Activated effector memory CD4-positive, alpha-beta T cell treated with Interleukin-2 at 50 U/mL for 16 hours (primary cell): Measurements from ENCODE around the gene CNN3.

Experiments
- DNase-seq: peaks from one replicate; pipeline ENCODE4 v3.0.0-alpha.2; 2020

The CNN3 gene

GRCh38 chr1:94926915-94927404 lies at the start of gene CNN3:
Gene CNN3 (minus strand): TSS chr1:94927110. CDS start chr1:94926894, 216 bp downstream.
- peak; percentile 19 for DNase-seq

- no peak for DNase-seq
Observed at GRCh38 chr1:94974824-94975223, 47.9 kb upstream of the CNN3 start.

GRCh38 chr1:94974241-94974640 lies 47.3 kb upstream of the CNN3 start:
- no peak for DNase-seq

- DNase-seq, result no peak
Observed at GRCh38 chr1:94973309-94973922, 46.5 kb upstream of the CNN3 start.

- no peak for DNase-seq
Observed at GRCh38 chr1:94971491-94971924, 44.6 kb upstream of the CNN3 start.

- no peak for DNase-seq
Observed at GRCh38 chr1:94970783-94971182, 43.9 kb upstream of the CNN3 start.

GRCh38 chr1:94969137-94969536 lies 42.2 kb upstream of the CNN3 start:
- DNase-seq, result no peak

GRCh38 chr1:94966033-94966432 lies 39.1 kb upstream of the CNN3 start:
- no peak for DNase-seq

- DNase-seq, result no peak
Observed at GRCh38 chr1:94963864-94964263, 37.0 kb upstream of the CNN3 start.

GRCh38 chr1:94962409-94963265 lies 35.7 kb upstream of the CNN3 start:
- DNase-seq, result peak; percentile 15

GRCh38 chr1:94961988-94962387 lies 35.1 kb upstream of the CNN3 start:
- no peak for DNase-seq

GRCh38 chr1:94961582-94961981 lies 34.7 kb upstream of the CNN3 start:
- DNase-seq, result no peak

- no peak for DNase-seq
Observed at GRCh38 chr1:94958081-94958480, 31.2 kb upstream of the CNN3 start.

GRCh38 chr1:94955767-94956632 lies 29.1 kb upstream of the CNN3 start:
- DNase-seq, result no peak

GRCh38 chr1:94954263-94955220 lies 27.6 kb upstream of the CNN3 start:
- DNase-seq, result no peak

GRCh38 chr1:94953746-94954145 lies 26.8 kb upstream of the CNN3 start:
- DNase-seq, result no peak

GRCh38 chr1:94953107-94953506 lies 26.2 kb upstream of the CNN3 start:
- DNase-seq, result no peak

- no peak for DNase-seq
Observed at GRCh38 chr1:94952539-94952938, 25.6 kb upstream of the CNN3 start.

- no peak for DNase-seq
Observed at GRCh38 chr1:94951509-94952208, 24.7 kb upstream of the CNN3 start.

- no peak for DNase-seq
Observed at GRCh38 chr1:94951046-94951445, 24.1 kb upstream of the CNN3 start.
